DND-41 (cell line): ENCODE data around the gene RSPH6A.

ENCODE experiments used
- ATAC-seq: fragments of 200-7000 bp; cut with Tn5 transposase; 3 replicates; pipeline ENCODE4 v1.9.1; 2021; ENCODE audit warnings: low read depth; ENCODE audit not compliant: insufficient read depth
- DNase-seq: peaks from one replicate; pipeline ENCODE4 v3.0.0-alpha.2; 2020
- H2AFZ ChIP-seq: 2 replicates; pipeline ENCODE4 v1.6.0; 2012; ENCODE audit warnings: low read depth, low read length
- H3K27ac ChIP-seq: 2 replicates; pipeline ENCODE4 v1.5.1; 2012; ENCODE audit warnings: low read length, inconsistent platforms
- H3K27me3 ChIP-seq: fragments of 200-600 bp; sonication (generic); 2 replicates; pipeline ENCODE4 v1.6.0; 2012; ENCODE audit warnings: low read length, mild to moderate bottlenecking, inconsistent platforms; ENCODE audit not compliant: insufficient read depth, poor library complexity
- H3K36me3 ChIP-seq: 2 replicates; pipeline ENCODE4 v1.5.1; 2012; ENCODE audit warnings: low read length, inconsistent platforms; ENCODE audit not compliant: insufficient read depth
- H3K4me1 ChIP-seq: 2 replicates; pipeline ENCODE4 v1.5.1; 2012; ENCODE audit warnings: mild to moderate bottlenecking, low read length; ENCODE audit not compliant: insufficient read depth
- H3K4me2 ChIP-seq: 2 replicates; pipeline ENCODE4 v1.6.0; 2012; ENCODE audit warnings: mild to moderate bottlenecking, moderate library complexity, low read length, inconsistent platforms; ENCODE audit not compliant: insufficient read depth
- H3K4me3 ChIP-seq, 2 experiments: fragments of 200-600 bp in 1 of 2; shearing (Covaris generic) in 1 of 2; 2 replicates each; pipeline ENCODE4 v1.5.1; 2012 to 2016; ENCODE audit warnings: inconsistent platforms in 2 of 2, low read length in 2 of 2, mild to moderate bottlenecking in 2 of 2, low read depth in 1 of 2, moderate library complexity in 1 of 2
- H3K79me2 ChIP-seq: 2 replicates; pipeline ENCODE4 v1.6.0; 2012; ENCODE audit warnings: low read length, inconsistent platforms; ENCODE audit not compliant: insufficient read depth
- H3K9ac ChIP-seq: 2 replicates; pipeline ENCODE4 v1.6.0; 2012; ENCODE audit warnings: low read depth, mild to moderate bottlenecking, inconsistent platforms, low read length, moderate library complexity
- H3K9me3 ChIP-seq: 2 replicates; pipeline ENCODE4 v1.5.1; 2012; ENCODE audit warnings: low read length, moderate library complexity, mild to moderate bottlenecking, inconsistent platforms; ENCODE audit not compliant: insufficient read depth, severe bottlenecking
- H4K20me1 ChIP-seq: 2 replicates; pipeline ENCODE4 v1.6.0; 2012; ENCODE audit warnings: low read length; ENCODE audit not compliant: insufficient read depth
- EZH2 ChIP-seq: IDR thresholded peaks from 3 replicates; pipeline ENCODE4 v1.6.1; 2012; ENCODE audit warnings: borderline replicate concordance, low read depth, mild to moderate bottlenecking, moderate library complexity, low read length, inconsistent platforms; ENCODE audit not compliant: severe bottlenecking
- TF ChIP-seq, protein P1 (sequence below): IDR thresholded peaks from 2 replicates; pipeline ENCODE4 v1.5.1; 2012; ENCODE audit warnings: borderline replicate concordance, low read length, moderate library complexity, mild to moderate bottlenecking; ENCODE audit not compliant: poor library complexity, severe bottlenecking; ENCODE audit errors: extremely low read depth

RSPH6A gene

DNA sequence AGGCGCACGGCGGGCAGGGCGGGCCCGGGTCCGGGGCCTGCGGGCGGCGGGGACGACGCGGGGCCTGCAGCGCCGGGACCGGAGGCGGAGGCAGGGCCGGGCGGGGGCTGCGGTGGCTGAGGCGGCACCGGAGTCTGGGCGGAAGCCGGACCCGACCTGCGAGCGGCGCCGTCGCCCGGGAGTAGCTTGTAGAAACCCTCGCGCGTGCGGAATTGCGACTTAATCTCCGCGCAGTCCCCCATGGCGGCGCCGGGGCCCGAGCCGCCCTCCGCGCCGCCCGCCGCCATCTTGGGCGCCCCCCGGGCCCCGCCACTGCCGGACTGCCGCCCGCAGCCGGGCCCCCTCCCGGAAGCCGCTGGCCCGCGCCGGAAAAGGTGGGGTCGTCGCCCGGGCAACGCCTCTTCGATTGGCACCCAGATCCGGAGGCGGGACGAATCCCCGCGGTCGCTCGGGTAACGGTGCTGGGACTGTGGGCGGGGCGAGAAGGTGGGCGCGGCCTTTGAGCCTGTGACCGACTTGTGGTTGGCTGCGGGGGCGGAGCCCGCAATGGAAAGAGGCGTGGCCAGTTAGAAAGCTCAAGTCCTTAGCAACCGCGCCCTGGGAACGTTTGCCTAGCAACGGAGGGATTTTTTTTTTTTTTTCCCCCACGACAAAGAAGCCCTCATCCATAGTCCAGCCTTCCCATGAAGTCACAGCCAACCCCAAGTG lies 22.5 kb downstream of the RSPH6A start, which contains the start of gene DMWD:
Gene DMWD (minus strand): TSS at position 376 of the 708 bp plus-strand sequence. CDS start 89 bp downstream, at position 287.
- H3K36me3 ChIP-seq, result peaks cover 24% of the 10 kb centered on the region
- H3K27me3 ChIP-seq, result no peaks in the 10 kb centered on the region
- DNase-seq (peak; percentile 100), ATAC-seq (peak; percentile 89)
- H2AFZ ChIP-seq, result peak within 1 kb of the TSS; percentile 93
- peak within 1 kb of the TSS; percentile 86 to 90; a peak in 3 of 4 replicates for H3K4me3 ChIP-seq
- H3K9me3 ChIP-seq, result no peaks in the 10 kb centered on the region
- H3K27ac ChIP-seq, result peak within 1 kb of the TSS; percentile 82
- H3K79me2 ChIP-seq, result peaks cover 19% of the 10 kb centered on the region
- TF ChIP-seq EZH2, result no peak
- TF ChIP-seq, protein P1, sequence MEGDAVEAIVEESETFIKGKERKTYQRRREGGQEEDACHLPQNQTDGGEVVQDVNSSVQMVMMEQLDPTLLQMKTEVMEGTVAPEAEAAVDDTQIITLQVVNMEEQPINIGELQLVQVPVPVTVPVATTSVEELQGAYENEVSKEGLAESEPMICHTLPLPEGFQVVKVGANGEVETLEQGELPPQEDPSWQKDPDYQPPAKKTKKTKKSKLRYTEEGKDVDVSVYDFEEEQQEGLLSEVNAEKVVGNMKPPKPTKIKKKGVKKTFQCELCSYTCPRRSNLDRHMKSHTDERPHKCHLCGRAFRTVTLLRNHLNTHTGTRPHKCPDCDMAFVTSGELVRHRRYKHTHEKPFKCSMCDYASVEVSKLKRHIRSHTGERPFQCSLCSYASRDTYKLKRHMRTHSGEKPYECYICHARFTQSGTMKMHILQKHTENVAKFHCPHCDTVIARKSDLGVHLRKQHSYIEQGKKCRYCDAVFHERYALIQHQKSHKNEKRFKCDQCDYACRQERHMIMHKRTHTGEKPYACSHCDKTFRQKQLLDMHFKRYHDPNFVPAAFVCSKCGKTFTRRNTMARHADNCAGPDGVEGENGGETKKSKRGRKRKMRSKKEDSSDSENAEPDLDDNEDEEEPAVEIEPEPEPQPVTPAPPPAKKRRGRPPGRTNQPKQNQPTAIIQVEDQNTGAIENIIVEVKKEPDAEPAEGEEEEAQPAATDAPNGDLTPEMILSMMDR, result no peak
- peak within 1 kb of the TSS; percentile 74 for H3K9ac ChIP-seq
- H3K4me1 ChIP-seq, result peaks cover 21% of the 10 kb centered on the region
- H3K4me2 ChIP-seq, result peak within 1 kb of the TSS; percentile 86
- H4K20me1 ChIP-seq, result peaks cover 24% of the 10 kb centered on the region

DNA sequence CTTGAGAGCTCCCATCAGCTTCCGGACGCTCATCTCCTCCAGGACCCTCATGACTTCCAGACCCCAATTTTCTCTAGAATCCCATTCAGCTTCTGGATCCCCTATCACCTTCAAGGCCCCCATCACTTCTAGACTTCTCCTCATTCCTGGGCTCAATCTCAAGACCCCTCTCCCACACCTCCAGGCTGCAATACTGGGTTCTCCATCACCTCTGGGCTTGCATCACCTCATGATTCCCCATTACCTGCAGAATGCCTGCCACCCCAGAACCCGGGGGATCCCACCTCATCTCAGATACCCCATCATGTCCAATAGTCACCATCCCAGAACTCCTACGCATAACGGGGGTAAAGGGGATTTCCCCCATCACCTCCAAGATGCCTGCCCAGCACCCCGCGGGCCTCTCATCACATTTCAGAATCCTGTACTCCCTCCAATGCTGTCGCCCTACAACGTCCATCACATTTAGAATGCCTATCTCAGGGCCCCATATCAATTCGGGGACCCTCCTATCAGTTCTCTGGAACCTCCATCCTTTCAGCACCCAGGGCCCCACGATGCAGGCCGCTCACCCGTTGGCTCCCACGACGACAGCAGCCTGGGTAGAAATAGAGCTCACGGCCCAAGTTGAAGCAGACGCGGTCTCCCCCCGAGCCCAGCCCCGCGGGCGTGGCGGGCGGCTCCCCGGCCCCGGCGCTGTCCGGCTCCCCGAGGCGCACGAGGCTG lies 23.2 kb downstream of the RSPH6A start:
- H3K27me3 ChIP-seq, result no peaks in the 10 kb centered on the region
- no peak; the same call in 2 of the 3 replicates for ATAC-seq
- peaks cover 26% of the 10 kb centered on the region for H4K20me1 ChIP-seq
- H3K4me1 ChIP-seq, result peaks cover 21% of the 10 kb centered on the region
- H3K79me2 ChIP-seq, result peaks cover 19% of the 10 kb centered on the region
- H3K27ac ChIP-seq, result peak overlapping the region; percentile 82
- H3K9me3 ChIP-seq, result no peaks in the 10 kb centered on the region
- peak overlapping the region; percentile 93 for H2AFZ ChIP-seq
- DNase-seq, result no peak
- H3K36me3 ChIP-seq, result peaks cover 30% of the 10 kb centered on the region
- peak overlapping the region; percentile 74 for H3K9ac ChIP-seq
- no peak for TF ChIP-seq EZH2
- TF ChIP-seq, protein P1, result no peak
- H3K4me2 ChIP-seq, result peak overlapping the region; percentile 86
- peak overlapping the region; percentile 86 to 90; a peak in 3 of 4 replicates for H3K4me3 ChIP-seq

DNA sequence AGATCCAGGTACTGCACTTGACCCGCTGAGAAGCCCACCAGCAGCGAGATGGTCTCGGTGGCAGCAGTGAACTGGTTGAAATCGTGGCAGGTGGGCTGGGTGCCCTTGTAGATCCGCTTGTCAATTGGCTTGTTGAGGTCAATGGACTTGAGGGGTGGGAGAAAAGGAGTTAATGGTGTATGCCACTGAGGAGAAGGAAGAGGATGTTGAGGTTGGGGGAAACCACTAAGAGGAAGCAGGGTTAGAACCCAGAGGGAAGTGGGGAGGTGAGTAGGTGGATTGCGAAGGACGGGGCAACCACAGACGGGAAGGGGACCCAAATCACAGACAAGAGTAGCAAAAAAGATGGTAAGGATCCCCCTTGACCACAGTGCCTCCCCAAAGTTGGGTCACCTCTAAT lies 24.2 kb downstream of the RSPH6A start:
- Histone ChIP-seq H2AFZ (no peak overlapping the region), H4K20me1 (peaks cover 34% of the 10 kb centered on the region), H3K27me3 (no peaks in the 10 kb centered on the region), H3K9me3 (no peaks in the 10 kb centered on the region), H3K27ac (no peak overlapping the region), H3K79me2 (peaks cover 19% of the 10 kb centered on the region), H3K36me3 (peaks cover 40% of the 10 kb centered on the region), H3K4me3 (peak overlapping the region in 1 of 2 experiments; percentile 90; a peak in 1 of 4 replicates), H3K4me1 (peaks cover 21% of the 10 kb centered on the region), H3K9ac (no peak overlapping the region; the same call in 1 of the 2 replicates), H3K4me2 (peak overlapping the region; percentile 86)
- ATAC-seq (peak; percentile 65), DNase-seq (peak; percentile 63)
- TF ChIP-seq, protein P1, result no peak
- TF ChIP-seq EZH2, result no peak
